PC-3 (cell line): ENCODE measurements around the gene MRPL14.

Experiments
- EZH2 ChIP-seq: fragments of 300-600 bp; sonication (generic); IDR thresholded peaks from one replicate; pipeline ENCODE4 v1.6.1; 2017; ENCODE audit warnings: antibody characterized with exemption, mild to moderate bottlenecking, low read length; ENCODE audit not compliant: unreplicated experiment
- EZH2phosphoT487 ChIP-seq: fragments of 300-600 bp; sonication (generic); IDR thresholded peaks from 2 replicates; pipeline ENCODE4 v1.6.1; 2018; ENCODE audit warnings: mild to moderate bottlenecking, antibody characterized with exemption, low read length, borderline replicate concordance
- TF ChIP-seq, protein P1 (sequence below): fragments of 300-600 bp; sonication (generic); conservative IDR thresholded peaks from 2 replicates; pipeline ENCODE4 v1.5.1; 2017; ENCODE audit warnings: antibody characterized with exemption, low read depth, mild to moderate bottlenecking, low read length

DNA sequence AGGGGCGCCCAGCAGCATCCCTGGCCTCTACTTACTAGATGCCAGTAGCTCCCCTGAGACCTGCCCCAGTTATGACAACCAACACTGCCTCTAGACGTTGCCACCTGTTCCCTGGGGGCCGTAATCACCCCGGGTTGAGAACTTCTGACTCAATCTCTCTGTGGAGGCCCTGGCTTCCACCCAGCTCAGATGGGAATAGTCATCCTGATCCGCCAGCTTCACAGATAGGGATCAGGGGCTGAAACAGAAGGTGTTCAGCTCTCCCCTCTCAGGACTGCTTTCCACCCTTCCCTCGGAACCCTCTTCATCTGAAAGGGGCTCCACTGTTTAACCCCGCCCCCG is 34.7 kb upstream of the MRPL14 start:
- TF ChIP-seq, protein P1, sequence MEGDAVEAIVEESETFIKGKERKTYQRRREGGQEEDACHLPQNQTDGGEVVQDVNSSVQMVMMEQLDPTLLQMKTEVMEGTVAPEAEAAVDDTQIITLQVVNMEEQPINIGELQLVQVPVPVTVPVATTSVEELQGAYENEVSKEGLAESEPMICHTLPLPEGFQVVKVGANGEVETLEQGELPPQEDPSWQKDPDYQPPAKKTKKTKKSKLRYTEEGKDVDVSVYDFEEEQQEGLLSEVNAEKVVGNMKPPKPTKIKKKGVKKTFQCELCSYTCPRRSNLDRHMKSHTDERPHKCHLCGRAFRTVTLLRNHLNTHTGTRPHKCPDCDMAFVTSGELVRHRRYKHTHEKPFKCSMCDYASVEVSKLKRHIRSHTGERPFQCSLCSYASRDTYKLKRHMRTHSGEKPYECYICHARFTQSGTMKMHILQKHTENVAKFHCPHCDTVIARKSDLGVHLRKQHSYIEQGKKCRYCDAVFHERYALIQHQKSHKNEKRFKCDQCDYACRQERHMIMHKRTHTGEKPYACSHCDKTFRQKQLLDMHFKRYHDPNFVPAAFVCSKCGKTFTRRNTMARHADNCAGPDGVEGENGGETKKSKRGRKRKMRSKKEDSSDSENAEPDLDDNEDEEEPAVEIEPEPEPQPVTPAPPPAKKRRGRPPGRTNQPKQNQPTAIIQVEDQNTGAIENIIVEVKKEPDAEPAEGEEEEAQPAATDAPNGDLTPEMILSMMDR: no peak
- no peak for TF ChIP-seq EZH2
- TF ChIP-seq EZH2phosphoT487: no peak
